ENCODE measurements around the gene PSME4. TPM values are rescaled to one million over a fixed set of nuclear protein-coding genes. Genes with fewer than 3 reads are reported as not detected.

The PSME4 gene
- total RNA-seq, 1 donor from 2014 or later: 14.9 TPM

GRCh38 chr2:53867169-53867568 is 103.6 kb downstream of the PSME4 start:
- Histone ChIP-seq H3K9me3 (no peaks in the 10 kb centered on the region), H3K27me3 (no peaks in the 10 kb centered on the region), H3K4me3 (no peak overlapping the region), H3K27ac (no peak overlapping the region), H3K36me3 (peaks cover 28 to 60% of the 10 kb centered on the region in 2 donors), H3K4me1 (no peaks in the 10 kb centered on the region)
- no peak for TF ChIP-seq CTCF (IDR thresholded peaks at IDR 0.05)
- intact Hi-C loops (cut with DNase I): no loop called here
- no peak for DNase-seq (ENCODE audit: low spot score in 2 of 2)

GRCh38 chr2:53865962-53866361 is 104.8 kb downstream of the PSME4 start:
- TF ChIP-seq CTCF (IDR thresholded peaks at IDR 0.05): no peak
- Histone ChIP-seq H3K36me3 (peaks cover 24 to 54% of the 10 kb centered on the region in 2 donors), H3K9me3 (no peaks in the 10 kb centered on the region), H3K4me3 (no peak overlapping the region), H3K4me1 (no peaks in the 10 kb centered on the region), H3K27ac (no peak overlapping the region), H3K27me3 (no peaks in the 10 kb centered on the region)
- intact Hi-C loops (cut with DNase I): no loop called here
- DNase-seq (ENCODE audit: low spot score in 2 of 2): no peak

GRCh38 chr2:53865264-53865663 is 105.5 kb downstream of the PSME4 start:
- no peaks in the 10 kb centered on the region for H3K27me3 ChIP-seq
- TF ChIP-seq CTCF (IDR thresholded peaks at IDR 0.05): no peak
- peaks cover 20 to 50% of the 10 kb centered on the region in 2 donors for H3K36me3 ChIP-seq
- DNase-seq (ENCODE audit: low spot score in 2 of 2): no peak
- H3K27ac ChIP-seq: no peak overlapping the region
- H3K4me3 ChIP-seq: no peak overlapping the region
- no peaks in the 10 kb centered on the region for H3K4me1 ChIP-seq
- intact Hi-C loops (cut with DNase I): no loop called here
- H3K9me3 ChIP-seq: no peaks in the 10 kb centered on the region

GRCh38 chr2:53863538-53864227 is 107.1 kb downstream of the PSME4 start:
- H3K4me1 ChIP-seq: peaks cover 0 to 3% of the 10 kb centered on the region in 2 donors
- no peak for DNase-seq (ENCODE audit: low spot score in 2 of 2)
- no peak overlapping the region for H3K27ac ChIP-seq
- H3K9me3 ChIP-seq: no peaks in the 10 kb centered on the region
- TF ChIP-seq CTCF (IDR thresholded peaks at IDR 0.05): no peak
- intact Hi-C loops (cut with DNase I): no loop called here
- no peaks in the 10 kb centered on the region for H3K27me3 ChIP-seq
- peaks cover 18 to 40% of the 10 kb centered on the region in 2 donors for H3K36me3 ChIP-seq
- H3K4me3 ChIP-seq: no peak overlapping the region

GRCh38 chr2:53861824-53862223 is 109.0 kb downstream of the PSME4 start:
- Histone ChIP-seq H3K27ac (no peak overlapping the region), H3K4me3 (no peak overlapping the region), H3K27me3 (no peaks in the 10 kb centered on the region), H3K9me3 (no peaks in the 10 kb centered on the region), H3K36me3 (peaks cover 8 to 26% of the 10 kb centered on the region in 2 donors), H3K4me1 (peaks cover 0 to 3% of the 10 kb centered on the region in 2 donors)
- no peak for TF ChIP-seq CTCF (IDR thresholded peaks at IDR 0.05)
- intact Hi-C loops (cut with DNase I): no loop called here
- DNase-seq (ENCODE audit: low spot score in 2 of 2): no peak
